Measurements from ENCODE around the gene PRKCE. TPM values are rescaled to one million over a fixed set of nuclear protein-coding genes. Genes with fewer than 3 reads are reported as not detected.
A peak's percentile ranks its signal among the peaks of the same experiment; 100 is the strongest.

PRKCE gene
- total and polyA plus RNA-seq, 2 of the 8 experiments (the other 6 are each of a cell fraction or from before 2014, with no cell fraction given): 0.54 to 2.1 TPM

DNA sequence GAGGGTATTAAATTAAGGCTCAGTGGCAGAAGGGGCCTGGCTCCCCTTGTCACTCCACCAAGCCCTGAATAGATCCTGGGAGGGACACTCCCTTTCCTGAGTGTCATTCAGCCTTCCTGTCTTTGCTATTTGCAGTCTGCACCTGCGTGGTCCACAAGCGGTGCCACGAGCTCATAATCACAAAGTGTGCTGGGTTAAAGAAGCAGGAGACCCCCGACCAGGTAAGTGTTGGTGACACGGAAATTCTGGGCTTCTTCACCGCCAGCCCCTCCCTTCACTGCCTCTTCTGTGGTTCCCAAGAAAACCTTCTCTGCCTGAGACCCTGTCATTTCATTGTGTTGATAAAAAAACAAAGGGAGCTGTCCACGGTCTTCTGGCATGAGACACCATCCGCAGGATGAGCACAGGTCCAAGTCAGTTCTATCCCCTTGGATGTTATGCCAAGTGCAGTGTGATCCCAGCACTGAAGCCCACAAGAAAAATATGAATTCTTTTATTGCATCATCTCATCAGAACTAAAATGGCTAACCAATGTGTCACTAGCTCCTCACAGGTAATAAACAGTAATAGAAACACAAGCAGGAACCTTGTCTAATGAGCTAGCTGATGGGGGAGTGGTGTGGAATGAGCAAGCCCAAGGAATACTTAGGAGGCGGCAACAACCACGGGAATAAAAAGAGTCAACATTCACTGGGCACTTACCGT is 328.8 kb downstream of the PRKCE start:
- Histone ChIP-seq H3K27me3 (replicated peaks in 1 of 4; ENCODE audit: control insufficient read depth in 3 of 4, extremely low read depth in 1 of 4, insufficient read depth in 3 of 4, low read length in 3 of 4) (no peaks in the 10 kb centered on the region), H3K4me2 (ENCODE audit: insufficient read depth in 1 of 2, low read depth in 2 of 2, low read length in 2 of 2) (no peak overlapping the region), H4K91ac (replicated peaks; ENCODE audit: insufficient read length, low read length) (no peak overlapping the region), H3K79me1 (ENCODE audit: low read depth, low read length) (no peaks in the 10 kb centered on the region), H2AFZ (ENCODE audit: low read length) (no peak overlapping the region), H3K36me3 (ENCODE audit: control insufficient read depth in 2 of 4, insufficient read depth in 4 of 4, low read length in 3 of 4) (no peaks in the 10 kb centered on the region), H3K9me3 (ENCODE audit: insufficient read depth in 2 of 2, low read depth in 1 of 2, low read length in 1 of 2) (no peaks in the 10 kb centered on the region), H2BK12ac (ENCODE audit: low read depth, low read length) (no peak overlapping the region), H2BK20ac (ENCODE audit: low read length) (no peak overlapping the region), H3K4ac (replicated peaks; ENCODE audit: insufficient read length, low read depth, low read length) (no peak overlapping the region), H3K9ac (replicated peaks in 1 of 4; ENCODE audit: extremely low read depth in 1 of 4, low read depth in 3 of 4, low read length in 3 of 4) (no peak overlapping the region), H2AK5ac (ENCODE audit: low read depth, low read length) (no peak overlapping the region), H4K5ac (ENCODE audit: insufficient read length, low read depth, low read length) (no peak overlapping the region), H3K23ac (ENCODE audit: insufficient read length) (no peak overlapping the region), H2BK15ac (ENCODE audit: low read length) (no peak overlapping the region), H3K14ac (ENCODE audit: insufficient read length) (no peak overlapping the region), H3K23me2 (ENCODE audit: low read depth, low read length) (no peaks in the 10 kb centered on the region), H3K4me1 (replicated peaks in 1 of 4; ENCODE audit: control insufficient read depth in 3 of 4, insufficient read depth in 4 of 4, low read length in 3 of 4) (no peaks in the 10 kb centered on the region), H3K4me3 (ENCODE audit: extremely low read depth in 1 of 4, insufficient read depth in 2 of 4, low read depth in 3 of 4, low read length in 4 of 4) (no peak overlapping the region), H4K20me1 (replicated peaks in 1 of 2; ENCODE audit: control insufficient read depth in 1 of 2, insufficient read depth in 2 of 2, low read length in 2 of 2) (no peaks in the 10 kb centered on the region), H3K27ac (ENCODE audit: low read depth, low read length) (no peak overlapping the region), H3K56ac (replicated peaks; ENCODE audit: insufficient read length, low read depth, low read length) (no peak overlapping the region), H4K8ac (ENCODE audit: extremely low read depth, insufficient read depth, low read length) (no peak overlapping the region), H2BK120ac (replicated peaks; ENCODE audit: low read depth, low read length) (no peak overlapping the region), H2BK5ac (ENCODE audit: low read depth, low read length) (no peak overlapping the region), H3K79me2 (ENCODE audit: control insufficient read depth in 1 of 2, insufficient read depth in 2 of 2, low read length in 2 of 2) (no peaks in the 10 kb centered on the region), H3K18ac (ENCODE audit: extremely low read depth, low read length) (no peak overlapping the region)
- TF ChIP-seq KDM4A (IDR thresholded peaks at IDR 0.05; ENCODE audit: low read depth, low read length, severe bottlenecking) (no peak), POLR2A (IDR thresholded peaks at IDR 0.05; ENCODE audit: control extremely low read depth in 1 of 2, low read depth in 2 of 2, low read length in 2 of 2) (no peak), RXRA (IDR thresholded peaks at IDR 0.05; ENCODE audit: insufficient read depth, low read depth, low read length) (no peak), BCL11A (IDR thresholded peaks at IDR 0.05; ENCODE audit: low read depth in 2 of 2, low read length in 2 of 2) (no peak), GABPA (IDR thresholded peaks at IDR 0.05; ENCODE audit: borderline replicate concordance, insufficient read depth, low read length) (no peak), CTBP2 (IDR thresholded peaks at IDR 0.05; ENCODE audit: borderline replicate concordance, insufficient read depth, insufficient read length, low read length) (no peak)
- TF ChIP-seq, protein P1, sequence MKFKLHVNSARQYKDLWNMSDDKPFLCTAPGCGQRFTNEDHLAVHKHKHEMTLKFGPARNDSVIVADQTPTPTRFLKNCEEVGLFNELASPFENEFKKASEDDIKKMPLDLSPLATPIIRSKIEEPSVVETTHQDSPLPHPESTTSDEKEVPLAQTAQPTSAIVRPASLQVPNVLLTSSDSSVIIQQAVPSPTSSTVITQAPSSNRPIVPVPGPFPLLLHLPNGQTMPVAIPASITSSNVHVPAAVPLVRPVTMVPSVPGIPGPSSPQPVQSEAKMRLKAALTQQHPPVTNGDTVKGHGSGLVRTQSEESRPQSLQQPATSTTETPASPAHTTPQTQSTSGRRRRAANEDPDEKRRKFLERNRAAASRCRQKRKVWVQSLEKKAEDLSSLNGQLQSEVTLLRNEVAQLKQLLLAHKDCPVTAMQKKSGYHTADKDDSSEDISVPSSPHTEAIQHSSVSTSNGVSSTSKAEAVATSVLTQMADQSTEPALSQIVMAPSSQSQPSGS (IDR thresholded peaks at IDR 0.05; ENCODE audit: low read length): no peak
- DNase-seq (ENCODE audit: low read depth in 1 of 2, low spot score in 2 of 2) (peak in 1 of 2 experiments; percentile 24), FAIRE-seq (no peak)
- ChIA-PET POLR2A (ENCODE audit: partially characterized antibody) (no interaction called here), CTCF (ENCODE audit: partially characterized antibody) (interaction anchor here (0.6 to 1.3 kb wide), 5 partner anchors 10 to 482 kb away, joined by 3 to 6 read pairs (median 5); no protein-coding TSS in a partner anchor)
- 84% methylated on average over 11 of the region's 11 CpGs; no CpG with 5 or more reads in 1 of the 2 experiments for WGBS, 2 experiments (ENCODE audit: extremely low coverage in 1 of 2, insufficient coverage in 1 of 2, insufficient read length in 1 of 2, insufficient replicate concordance in 2 of 2, low coverage in 1 of 2, low lambda C conversion rate in 2 of 2, missing lambda C conversion rate in 1 of 2)
